NCI-H524 (cell line): Measurements from ENCODE around the gene TEX29.

ENCODE experiments used
- DNase-seq, 2 experiments: peaks; one replicate each; lab custom pipeline; 2025; lab: John Stamatoyannopoulos, UW

The TEX29 gene

DNA sequence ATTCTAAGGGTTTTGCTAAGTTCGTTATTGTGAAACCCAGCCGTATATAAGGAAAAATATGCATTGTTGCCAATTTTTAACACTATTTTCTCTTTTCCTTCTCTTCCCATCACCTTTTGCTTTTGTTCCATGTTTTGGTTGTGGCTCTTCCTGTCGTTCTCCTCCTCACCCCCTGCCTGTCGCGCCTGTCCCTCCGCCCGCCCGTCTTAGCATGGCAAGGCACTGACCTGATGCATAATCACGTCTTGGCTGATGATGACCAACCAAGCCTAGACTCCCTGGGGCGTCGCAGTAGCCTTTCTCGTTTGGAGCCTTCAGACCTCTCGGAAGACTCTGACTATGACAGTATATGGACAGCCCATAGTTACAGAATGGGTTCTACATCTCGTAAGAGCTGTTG lies 28.5 kb upstream of the TEX29 start:
- DNase-seq: no peak

DNA sequence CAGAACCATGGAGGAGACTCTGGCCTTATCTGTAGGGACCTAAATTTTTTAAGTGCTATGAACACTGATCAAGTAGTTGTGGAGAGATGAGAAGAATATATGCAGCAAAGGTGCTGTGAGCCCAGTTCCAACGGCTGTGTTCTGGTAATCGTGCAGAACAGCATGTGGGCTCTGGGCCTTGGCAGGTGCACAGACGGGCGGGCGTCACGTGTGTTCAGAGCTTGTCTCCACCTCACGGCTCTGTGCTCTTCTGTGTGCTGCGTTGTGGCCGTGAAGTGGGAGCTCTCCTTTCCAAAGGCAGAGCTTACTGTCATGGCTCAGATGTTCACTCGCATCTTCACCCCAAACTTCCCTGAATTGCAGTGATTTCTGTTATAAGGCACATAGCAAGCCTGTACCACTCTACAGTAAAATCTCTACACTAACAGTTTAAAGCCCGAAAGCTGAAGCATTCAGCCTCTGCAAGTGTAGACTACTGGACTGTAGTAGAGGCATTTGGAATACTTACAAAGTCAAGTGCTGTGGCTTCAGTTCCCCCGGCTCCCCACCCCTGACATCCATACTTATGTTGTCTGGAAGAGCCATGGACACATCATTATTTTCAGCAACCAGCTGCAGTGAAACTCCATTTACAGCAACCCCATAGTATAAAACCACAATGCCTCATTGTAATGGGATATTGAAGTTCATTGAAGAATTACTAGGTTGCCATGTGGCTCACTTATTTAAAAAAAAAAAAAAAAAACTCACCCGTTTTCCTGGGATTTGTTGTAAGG lies 27.5 kb upstream of the TEX29 start:
- no peak for DNase-seq

DNA sequence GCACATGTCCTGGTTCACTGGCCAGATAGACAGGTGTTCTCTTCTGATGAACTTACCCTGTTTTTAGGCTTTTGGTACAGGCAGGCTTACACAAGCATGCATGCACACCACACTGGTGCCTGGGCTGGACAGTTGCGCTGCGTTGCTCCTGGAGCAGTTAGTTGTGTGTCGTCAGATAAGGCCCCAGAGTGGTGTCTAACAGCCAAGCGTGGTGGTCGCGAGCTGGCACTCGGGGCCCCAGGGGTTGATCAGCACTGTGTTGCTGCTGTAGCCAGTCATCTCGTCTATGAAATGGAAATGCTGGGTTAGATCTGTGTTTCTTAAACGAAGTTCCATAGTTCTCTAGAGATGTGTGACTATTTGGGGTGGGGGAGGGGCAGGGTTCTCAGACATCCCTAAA lies 24.6 kb upstream of the TEX29 start:
- no peak for DNase-seq

DNA sequence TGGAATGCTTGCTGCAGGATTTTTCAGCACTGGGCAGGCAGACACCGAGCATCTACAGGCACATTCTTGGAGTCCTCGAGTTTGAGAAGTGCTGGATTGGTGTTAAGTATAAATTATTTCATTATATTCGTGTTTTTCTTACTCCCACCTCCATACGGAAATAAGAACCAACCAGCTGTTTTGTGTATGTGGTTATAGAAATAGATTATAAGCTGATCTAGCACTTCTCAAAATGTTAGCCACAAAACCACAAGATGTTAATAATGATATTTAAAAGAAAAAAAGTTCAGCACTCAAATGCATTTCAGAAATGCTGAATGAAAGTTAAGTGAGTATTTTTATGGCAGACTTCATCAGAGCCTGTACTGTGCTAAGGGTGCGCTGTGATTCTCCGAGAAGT lies 24.0 kb upstream of the TEX29 start:
- DNase-seq: no peak

DNA sequence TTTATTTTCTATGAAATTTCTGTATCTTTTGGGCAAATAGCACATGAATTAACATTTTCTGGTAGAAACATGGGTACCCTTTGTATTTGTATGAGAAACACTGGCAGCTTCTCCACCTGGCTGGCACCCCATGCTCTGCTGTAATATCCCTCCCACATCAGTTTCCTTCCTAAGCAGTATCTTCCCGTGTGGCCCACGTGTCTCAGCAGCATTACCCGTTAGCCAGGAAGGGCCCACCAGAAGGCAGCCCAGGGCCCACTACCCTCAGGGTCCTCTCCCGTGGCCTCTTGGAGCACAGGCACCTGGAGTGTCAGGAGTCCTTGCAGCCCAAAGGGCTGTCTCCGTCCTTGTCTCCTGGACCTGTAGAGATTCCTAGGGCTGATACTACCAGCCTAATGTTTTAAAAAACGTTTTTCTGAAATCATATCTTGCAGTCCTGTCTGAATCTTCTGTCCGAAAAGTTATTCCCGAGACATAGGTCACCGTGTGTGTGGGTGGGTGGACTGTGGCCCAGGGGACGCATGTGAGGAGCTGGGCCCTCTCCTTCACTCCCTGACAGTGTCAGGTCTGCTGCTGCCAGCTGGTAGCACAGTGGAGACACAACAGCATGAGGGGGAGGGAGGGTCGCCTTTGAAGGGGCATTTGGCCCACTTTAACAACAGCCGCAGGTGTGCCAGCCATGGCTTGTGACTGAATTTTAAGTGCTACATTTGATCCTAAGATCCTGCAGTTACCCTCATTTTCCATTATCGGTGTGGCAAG lies 22.0 kb upstream of the TEX29 start:
- no peak for DNase-seq

DNA sequence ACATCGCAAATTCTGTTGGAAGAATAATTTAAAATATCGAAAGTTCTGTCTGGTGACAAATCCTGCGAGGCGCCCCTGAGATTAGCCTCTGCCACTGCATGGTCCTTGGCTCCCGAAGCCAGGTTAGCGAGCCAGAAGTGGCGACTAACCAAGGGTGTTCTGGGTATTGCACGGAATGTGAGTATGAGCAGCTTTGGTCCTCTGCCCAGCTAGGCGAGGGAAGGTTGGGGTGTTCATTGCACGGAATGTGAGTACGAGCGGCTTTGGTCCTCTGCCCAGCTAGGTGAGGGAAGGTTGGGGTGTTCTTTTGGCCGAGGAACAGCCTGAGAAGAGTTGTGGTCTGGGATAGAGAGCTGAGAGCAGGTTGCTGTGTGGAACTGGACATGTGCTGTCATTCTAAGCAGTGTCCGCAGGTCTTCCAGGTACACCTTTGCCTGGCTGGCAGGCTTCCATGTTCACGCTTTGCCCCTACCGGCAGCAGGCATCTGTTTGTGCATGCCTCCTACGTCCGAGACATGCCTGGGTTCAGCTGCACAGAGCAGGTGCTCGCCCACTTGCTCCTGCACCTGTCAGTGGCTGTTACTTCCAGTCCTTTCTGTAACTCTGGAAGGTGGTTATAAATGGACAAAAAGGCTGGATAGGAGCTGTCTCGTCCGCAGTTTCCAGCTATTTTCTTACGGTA lies 18.3 kb upstream of the TEX29 start:
- no peak for DNase-seq

DNA sequence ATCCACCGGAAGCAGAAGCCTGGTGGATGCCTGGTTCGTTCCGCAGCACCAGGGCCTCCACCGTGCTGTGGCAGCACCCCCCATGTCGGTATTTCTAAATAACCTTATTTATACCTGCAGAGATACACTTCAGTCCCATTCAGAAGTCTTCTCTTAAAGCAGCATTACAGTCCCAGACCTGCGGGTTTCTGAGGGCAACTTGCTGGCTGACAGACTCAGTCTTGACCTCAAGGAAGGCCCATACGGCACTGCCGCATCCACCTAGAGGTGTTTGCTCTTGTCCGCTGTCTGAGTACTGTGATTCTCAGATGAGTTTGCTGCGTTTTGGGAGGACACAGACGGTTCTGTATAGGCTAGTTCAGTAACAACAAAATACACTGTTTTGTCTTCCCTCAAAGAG lies 16.9 kb upstream of the TEX29 start:
- no peak for DNase-seq

DNA sequence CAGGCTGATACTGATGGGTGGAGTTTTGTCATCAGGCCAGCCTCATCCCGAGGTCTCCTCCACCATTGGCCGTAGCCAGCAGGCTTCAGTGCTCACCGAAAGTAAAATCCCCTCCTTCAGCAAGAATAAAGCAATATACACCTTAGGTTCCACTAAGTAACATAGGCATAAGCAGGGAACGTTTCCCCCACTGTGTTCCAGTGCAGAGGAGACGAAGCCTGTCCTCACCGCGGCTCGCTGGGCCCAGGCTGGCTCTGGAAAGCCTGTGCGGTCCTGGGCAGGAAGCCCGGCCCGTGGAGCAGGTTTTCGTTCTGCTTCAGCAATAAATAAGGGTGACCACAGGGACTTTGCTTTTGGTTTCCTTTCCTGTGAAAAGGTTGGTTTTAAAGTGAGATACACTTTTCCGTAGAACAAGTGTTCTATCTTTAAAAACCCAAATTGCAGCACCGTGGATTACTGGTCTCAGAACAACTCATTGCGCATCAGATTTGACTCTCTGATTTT lies 16.3 kb upstream of the TEX29 start:
- DNase-seq: no peak

DNA sequence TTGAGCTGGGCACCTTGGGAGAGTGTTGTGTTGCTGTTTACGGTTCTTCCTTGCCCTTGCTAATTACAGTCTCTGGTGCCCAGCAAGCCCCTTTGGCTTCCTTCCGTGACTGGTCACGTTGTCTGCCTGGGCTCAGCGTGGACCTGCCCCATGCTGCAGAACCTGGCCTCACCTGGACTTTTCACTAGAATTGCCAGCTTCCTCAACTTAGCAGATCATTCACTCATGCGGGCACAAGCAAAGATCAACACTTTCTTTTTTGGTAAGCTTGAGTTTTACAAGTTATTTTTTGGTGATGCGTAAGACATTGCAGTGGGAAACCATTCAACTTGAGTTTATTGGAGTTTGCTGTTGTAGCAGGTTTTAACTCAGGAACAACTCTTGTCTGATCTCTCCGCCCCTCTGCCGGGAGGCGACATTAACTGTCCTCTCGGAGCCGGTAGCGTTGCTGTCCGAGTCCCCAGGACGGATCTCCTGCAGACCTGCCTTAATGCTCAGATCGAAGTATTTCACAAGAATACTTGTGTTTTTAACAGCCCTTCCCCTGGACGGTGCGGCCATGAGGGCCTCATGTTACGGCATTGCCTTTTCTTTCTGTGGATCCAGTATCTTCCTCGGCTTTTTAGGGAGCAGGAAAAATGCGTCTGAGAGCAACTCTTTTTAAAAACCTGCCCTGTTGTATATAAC lies 15.7 kb upstream of the TEX29 start:
- DNase-seq: no peak

DNA sequence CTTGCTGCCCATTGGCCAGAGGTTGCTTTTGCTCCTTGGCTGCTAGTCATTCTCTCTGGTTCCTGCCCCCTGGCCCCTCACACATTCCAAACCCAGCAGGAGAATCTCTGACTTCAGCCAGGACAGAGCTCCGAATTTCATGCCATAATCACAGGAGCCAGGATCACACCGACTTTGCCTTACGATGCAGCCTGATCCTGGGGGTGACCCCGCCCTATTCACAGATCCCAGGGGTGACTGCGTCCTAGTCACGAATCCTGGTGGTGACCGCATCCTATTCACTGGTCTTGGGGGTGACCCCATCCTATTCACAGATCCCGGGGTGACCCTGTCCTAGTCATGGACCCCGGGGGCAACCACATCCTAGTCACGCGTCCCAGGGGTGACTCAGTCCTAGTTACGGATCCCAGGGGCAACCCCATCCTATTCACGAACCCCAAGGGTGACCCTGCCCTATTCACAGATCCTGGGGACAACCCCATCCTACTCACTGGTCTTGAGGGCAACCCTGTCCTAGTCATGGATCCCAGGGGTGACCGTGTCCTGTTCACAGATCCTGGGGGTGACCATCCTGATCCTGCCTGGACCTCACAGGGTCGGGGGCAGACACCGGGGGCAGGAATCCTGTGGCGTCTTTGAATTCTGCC lies 7.4 kb upstream of the TEX29 start:
- DNase-seq: no peak

DNA sequence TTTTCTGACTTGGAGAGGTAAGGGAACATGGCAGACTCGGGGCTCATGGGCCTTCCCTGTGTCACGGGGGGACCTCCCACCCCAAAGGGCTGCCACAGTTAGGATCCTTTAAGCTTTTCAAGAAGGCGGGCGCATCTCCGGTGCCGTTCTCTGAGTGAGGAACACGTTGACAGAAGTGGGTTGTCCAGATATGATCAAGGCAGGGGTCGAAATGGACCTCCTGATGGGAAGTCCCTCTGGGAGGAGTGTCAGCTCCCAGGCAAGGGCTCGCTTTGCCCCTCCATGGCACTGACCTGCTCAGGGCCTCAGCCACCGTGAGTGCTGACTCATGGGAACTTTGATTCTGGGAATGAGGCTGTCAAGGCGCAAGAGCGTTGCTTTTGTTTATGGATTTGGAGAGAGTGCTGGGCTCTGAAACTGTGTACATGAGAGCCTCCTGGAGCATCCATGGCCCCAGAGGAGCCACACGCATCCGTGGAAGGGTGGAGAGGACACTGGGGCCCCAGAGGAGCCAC lies 6.5 kb upstream of the TEX29 start:
- no peak for DNase-seq

DNA sequence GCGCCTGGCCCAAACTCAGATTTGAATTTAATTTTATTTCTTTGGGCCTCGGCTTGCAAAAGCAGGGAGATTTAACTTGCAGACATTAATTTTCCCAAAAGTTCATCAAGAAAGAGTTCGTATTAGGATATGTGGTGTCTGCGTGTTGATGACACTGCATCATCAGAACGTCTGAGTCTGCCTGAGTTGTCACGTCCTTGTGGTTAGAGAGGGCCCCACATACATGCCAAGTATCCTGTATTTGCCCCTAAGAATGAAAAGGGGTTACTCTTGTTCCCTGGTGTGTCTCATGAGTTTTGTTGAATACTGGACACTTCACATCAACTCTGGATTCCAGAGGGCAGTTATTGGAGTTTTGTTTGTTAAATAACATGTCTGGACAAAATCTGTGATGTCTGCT lies 5.6 kb upstream of the TEX29 start:
- DNase-seq: no peak

DNA sequence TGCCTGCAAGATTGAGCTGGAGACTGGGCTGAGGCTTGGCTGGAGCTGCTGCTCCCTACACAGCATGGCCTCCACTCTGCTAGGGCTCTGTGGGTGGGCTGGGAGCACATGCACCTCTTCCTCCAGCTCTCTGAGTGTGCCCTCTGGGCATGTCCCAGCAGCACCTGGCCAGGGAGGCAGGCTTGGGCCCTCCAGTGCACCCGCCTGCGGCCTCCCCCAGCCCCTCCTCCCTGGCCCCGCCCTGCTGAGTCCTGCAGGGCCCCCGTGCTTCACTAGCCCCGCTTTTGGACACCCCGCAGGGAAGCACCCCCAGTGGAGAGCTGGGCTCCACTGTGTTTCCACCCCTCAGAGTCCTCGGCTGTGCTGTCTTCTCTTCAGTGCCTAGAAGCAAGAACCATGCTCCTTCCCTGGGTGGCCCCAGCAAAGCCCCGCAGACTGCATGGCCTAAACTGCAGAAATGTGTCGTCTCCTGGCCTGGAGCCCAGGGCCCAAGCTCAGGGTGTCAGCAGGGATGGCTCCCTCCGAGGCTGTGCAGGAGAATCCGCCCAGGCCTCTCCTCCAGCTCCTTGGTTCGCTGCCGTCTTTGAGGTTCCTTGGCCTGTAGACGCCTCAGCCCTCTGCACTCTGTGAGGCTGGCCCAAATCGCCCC lies 5.0 kb upstream of the TEX29 start:
- no peak for DNase-seq

DNA sequence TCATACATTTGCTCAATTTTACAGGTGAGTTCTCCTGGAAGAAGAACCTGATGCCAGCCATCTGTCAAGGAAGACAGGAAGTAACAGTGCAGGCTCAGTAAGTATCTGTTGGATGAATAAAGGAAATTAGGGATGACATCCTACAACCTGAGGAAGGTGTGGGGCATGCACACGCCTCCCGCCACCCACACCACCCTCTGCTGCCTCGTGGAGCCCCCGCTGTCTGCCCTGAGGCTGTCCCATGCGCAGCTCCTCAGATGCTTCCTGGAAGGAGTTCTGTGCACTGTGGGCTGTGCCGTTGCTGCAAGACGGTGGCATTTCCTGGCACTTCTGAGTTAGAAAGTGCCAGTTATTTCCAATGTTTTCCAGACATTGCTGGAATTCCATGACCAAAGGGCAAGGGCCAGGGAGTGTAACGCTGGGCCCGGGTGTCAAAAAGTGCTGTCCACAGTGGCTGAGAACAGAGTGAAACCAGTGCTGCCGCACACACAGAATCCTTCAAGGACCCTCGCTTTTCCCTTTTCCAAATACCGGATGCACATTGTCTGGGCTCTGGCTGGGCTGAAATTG lies 4.2 kb upstream of the TEX29 start:
- no peak for DNase-seq

DNA sequence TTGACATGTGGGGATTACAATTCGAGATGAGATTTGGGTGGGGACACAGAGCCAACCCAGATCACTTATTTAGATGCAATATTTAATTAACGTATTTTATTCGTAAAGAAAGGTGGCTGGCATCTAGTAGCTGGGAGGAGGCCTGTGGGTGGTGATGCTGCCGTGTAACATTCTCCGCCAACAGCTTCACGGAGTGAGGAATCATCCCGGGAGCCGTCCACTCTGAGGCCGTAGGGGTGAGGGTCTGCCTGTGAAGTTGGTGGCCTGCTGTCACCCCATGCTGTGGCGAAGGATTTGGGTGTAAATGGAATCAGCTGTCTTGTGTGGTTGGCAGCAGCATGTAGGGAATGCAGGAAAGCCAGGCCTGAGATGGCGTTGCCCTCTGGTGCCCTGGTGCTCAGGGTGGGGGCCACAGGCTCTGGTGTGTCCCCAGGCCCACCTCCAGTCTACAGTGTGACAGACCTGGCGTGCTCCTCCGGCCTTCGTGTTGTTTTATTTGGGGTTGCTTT lies 3.3 kb upstream of the TEX29 start:
- no peak for DNase-seq

DNA sequence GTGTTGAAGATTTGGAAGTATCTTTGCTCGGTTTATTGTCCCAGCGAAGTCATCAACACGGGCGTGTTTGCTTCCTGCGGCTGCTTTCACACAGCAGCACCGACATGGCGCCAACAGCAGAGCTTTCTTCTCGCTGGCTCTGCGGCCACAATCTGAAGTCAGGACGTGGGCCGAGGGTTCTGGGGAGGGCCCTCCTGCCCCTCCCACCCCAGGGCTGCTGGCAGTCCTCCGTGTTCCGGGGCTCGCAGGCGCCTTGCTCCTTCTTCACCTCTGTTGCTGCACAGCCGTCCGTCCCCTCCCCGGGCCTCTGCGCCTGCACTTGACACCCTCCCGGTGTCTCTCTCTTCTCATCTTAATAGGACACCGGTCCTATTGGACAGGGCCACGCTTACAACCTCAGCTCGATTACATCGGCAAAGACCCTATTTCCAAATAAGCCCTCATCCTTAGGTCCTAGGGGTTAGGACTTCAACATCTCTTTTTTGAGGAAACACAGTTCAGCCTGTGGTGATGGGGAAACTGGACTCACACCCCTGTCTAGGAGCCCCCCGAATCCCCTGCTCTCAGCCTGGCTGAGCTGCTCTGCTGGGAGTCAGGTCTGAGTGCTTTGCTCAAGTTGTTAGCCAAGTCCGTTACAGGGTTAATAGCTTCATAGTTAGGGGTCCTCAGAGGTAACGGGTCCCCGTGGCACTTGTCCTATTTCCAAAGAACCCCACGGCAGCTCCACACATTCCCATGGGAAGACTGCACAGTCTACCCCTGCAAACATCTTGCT lies 2.7 kb upstream of the TEX29 start:
- DNase-seq: no peak

DNA sequence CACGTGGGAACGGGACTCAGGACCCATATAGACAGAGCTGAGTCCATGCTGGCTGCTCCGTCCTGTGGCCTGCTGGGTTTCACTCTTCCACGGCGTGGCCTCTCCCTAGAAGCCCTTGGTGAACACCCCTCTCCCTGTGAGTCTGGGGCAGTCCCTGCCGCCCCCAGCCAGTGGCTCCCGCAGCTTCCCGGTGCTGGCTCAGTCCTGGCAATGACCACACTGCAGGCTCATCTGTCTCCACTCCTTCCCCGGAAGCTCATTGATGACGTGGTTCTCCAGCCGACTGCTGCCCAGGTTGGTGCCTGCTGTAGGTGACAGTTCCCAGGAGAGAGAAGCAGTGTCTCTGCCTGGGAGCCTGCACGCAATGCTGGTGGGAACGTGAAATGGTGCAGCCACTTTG lies 2.1 kb upstream of the TEX29 start:
- DNase-seq: no peak

DNA sequence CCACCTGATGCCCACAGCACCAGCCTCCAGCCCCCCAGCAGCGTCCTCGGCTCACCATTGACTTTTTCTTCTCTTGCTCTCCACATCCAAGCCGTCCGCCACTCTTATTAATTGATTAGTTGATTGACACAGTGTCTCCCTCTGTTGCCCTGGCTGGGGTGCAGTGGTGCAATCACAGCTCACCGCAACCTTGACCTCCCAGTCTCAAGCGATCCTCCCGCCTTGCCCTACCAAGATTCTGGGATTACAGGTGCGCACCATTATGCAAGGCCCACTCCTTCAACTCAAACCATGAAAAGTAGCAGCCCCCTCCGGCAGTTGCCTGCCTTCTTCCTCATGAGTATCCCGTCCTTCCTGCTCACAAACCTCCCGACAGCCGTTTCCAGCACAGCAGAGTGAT lies 921 bp upstream of the TEX29 start:
- DNase-seq: no peak

DNA sequence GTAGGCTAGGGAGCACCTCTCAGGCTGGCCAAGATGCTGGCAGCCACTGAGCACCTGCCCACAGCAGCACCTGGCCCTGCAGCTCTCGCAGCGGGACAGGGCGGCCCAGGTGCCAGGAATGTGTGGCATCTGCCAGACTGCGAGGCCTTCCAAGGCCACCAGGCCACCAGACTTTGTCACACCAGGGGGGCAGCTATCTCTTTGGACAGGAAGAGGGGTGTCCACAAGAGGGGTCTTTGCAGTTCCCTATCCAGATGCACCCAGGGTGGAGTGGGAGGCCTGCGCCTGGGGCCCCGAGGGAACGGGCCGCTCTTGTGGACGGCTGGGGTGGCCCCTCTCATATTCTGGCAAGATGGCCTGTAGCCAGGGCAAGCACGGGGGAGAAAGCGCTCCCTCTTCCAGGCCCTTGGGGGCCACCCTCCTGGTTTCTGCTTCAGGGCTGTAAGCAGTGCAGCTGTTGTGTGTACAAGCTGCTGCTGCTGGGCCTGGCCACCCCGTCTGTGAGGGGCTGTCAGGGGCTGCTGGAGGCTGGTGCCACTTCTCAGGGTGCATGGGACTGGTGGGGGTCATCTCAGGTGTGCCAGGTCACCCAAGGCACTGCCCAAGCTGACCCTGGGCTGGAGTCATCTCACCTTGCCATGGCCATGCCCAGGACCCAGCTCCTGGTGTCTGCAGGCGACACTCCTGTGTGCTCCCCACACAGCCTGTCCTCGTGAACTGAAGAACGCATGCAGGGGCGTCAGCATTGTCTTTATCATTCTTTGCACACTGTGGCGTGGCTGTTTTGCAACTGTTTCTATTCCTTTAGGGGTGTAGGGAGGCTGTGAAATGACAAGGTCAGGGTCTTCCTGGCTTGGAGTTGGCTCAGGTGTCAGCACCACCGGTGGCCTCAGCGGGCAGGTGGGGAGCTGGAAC lies 1.8 kb downstream of the TEX29 start:
- DNase-seq: no peak
